Nephron progenitor cell (in vitro differentiated cells): ENCODE data around the gene SLC12A8.

Source experiments
- DNase-seq: peaks from one replicate; pipeline ENCODE4 v3.0.0; 2021
- H3K27ac Mint-ChIP-seq: 2 replicates; pipeline ENCODE4 v1.8.0; 2021; ENCODE audit warnings: mild to moderate bottlenecking, moderate library complexity, mixed read lengths
- H3K27me3 Mint-ChIP-seq: 2 replicates; pipeline ENCODE4 v1.8.0; 2021; ENCODE audit warnings: mild to moderate bottlenecking, low read depth, mixed read lengths; ENCODE audit not compliant: poor library complexity
- H3K36me3 Mint-ChIP-seq: 2 replicates; pipeline ENCODE4 v1.8.0; 2021; ENCODE audit warnings: low read depth, mixed read lengths
- H3K4me1 Mint-ChIP-seq: 2 replicates; pipeline ENCODE4 v1.8.0; 2021; ENCODE audit warnings: mixed read lengths
- H3K4me3 Mint-ChIP-seq: 2 replicates; pipeline ENCODE4 v1.8.0; 2021; ENCODE audit warnings: mild to moderate bottlenecking, moderate library complexity, mixed read lengths
- H3K9me3 Mint-ChIP-seq: 2 replicates; pipeline ENCODE4 v1.8.0; 2021; ENCODE audit warnings: mild to moderate bottlenecking, moderate library complexity, mixed read lengths
- CTCF ChIP-seq: fragments of 200-600 bp; sonication (generic); IDR thresholded peaks from 2 replicates; pipeline ENCODE4 v1.5.0; 2021; ENCODE audit warnings: antibody characterized with exemption

SLC12A8 gene

GRCh38 chr3:125212509-125213363 is at the start of gene SLC12A8:
TSS of gene SLC12A8 (minus strand) at chr3:125212748. CDS start at chr3:125211349, 1,399 bp downstream.
- peak; percentile 51 for DNase-seq
- no peak for TF ChIP-seq CTCF
- peak within 1 kb of the TSS; percentile 84 for H3K4me3 Mint-ChIP-seq
- no peak within 1 kb of the TSS for H3K27ac Mint-ChIP-seq
- no peaks in the 10 kb centered on the region for H3K36me3 Mint-ChIP-seq
- peaks cover 57% of the 10 kb centered on the region for H3K27me3 Mint-ChIP-seq
- H3K9me3 Mint-ChIP-seq, result no peaks in the 10 kb centered on the region
- H3K4me1 Mint-ChIP-seq, result peaks cover 12% of the 10 kb centered on the region

- Mint-ChIP-seq H3K27ac (no peak overlapping the region), H3K4me1 (peaks cover 5% of the 10 kb centered on the region)
Observed at GRCh38 chr3:125262161-125262560, 49.6 kb upstream of the SLC12A8 start.

GRCh38 chr3:125261031-125261430 is 48.5 kb upstream of the SLC12A8 start:
- H3K4me3 Mint-ChIP-seq, result no peak overlapping the region
- H3K9me3 Mint-ChIP-seq, result peaks cover 20% of the 10 kb centered on the region
- H3K27me3 Mint-ChIP-seq, result no peaks in the 10 kb centered on the region
- DNase-seq, result no peak
- H3K27ac Mint-ChIP-seq, result peak overlapping the region; percentile 29
- TF ChIP-seq CTCF, result no peak
- H3K36me3 Mint-ChIP-seq, result peaks cover 50% of the 10 kb centered on the region
- peaks cover 5% of the 10 kb centered on the region for H3K4me1 Mint-ChIP-seq

More at GRCh38 chr3:125262161-125262560, 49.6 kb upstream of the SLC12A8 start:
- Mint-ChIP-seq H3K36me3 (peaks cover 52% of the 10 kb centered on the region), H3K4me3 (no peak overlapping the region), H3K27me3 (no peaks in the 10 kb centered on the region), H3K9me3 (peaks cover 24% of the 10 kb centered on the region)
- TF ChIP-seq CTCF, result no peak
- no peak for DNase-seq

GRCh38 chr3:125260158-125260557 is 47.6 kb upstream of the SLC12A8 start:
- no peak overlapping the region for H3K4me3 Mint-ChIP-seq
- H3K27me3 Mint-ChIP-seq, result no peaks in the 10 kb centered on the region
- peaks cover 47% of the 10 kb centered on the region for H3K36me3 Mint-ChIP-seq
- peaks cover 23% of the 10 kb centered on the region for H3K9me3 Mint-ChIP-seq
- no peak overlapping the region for H3K27ac Mint-ChIP-seq
- peaks cover 5% of the 10 kb centered on the region for H3K4me1 Mint-ChIP-seq
- no peak for TF ChIP-seq CTCF
- DNase-seq, result no peak

- Mint-ChIP-seq H3K27me3 (no peaks in the 10 kb centered on the region), H3K36me3 (peaks cover 46% of the 10 kb centered on the region), H3K27ac (no peak overlapping the region), H3K4me3 (no peak overlapping the region), H3K4me1 (peaks cover 5% of the 10 kb centered on the region), H3K9me3 (peaks cover 23% of the 10 kb centered on the region)
- no peak for DNase-seq
- no peak for TF ChIP-seq CTCF
Observed at GRCh38 chr3:125257536-125257935, 45.0 kb upstream of the SLC12A8 start.

- TF ChIP-seq CTCF, result no peak
- H3K27me3 Mint-ChIP-seq, result no peaks in the 10 kb centered on the region
- H3K27ac Mint-ChIP-seq, result no peak overlapping the region
- H3K4me1 Mint-ChIP-seq, result peaks cover 5% of the 10 kb centered on the region
- H3K4me3 Mint-ChIP-seq, result no peak overlapping the region
- H3K9me3 Mint-ChIP-seq, result peaks cover 23% of the 10 kb centered on the region
- H3K36me3 Mint-ChIP-seq, result peaks cover 46% of the 10 kb centered on the region
- no peak for DNase-seq
Observed at GRCh38 chr3:125256675-125257074, 44.1 kb upstream of the SLC12A8 start.
